Testis (tissue), 3 donors: Measurements from ENCODE around the gene RAMP1. TPM values are rescaled to one million over a fixed set of nuclear protein-coding genes. Genes with fewer than 3 reads are reported as not detected.
"Not testable (repeated sequence)": the region's sequence is repeated elsewhere in the genome, so short reads cannot be mapped to it uniquely, and the experiment has no call there.

ENCODE experiments used
- DNase-seq: peaks from one replicate; pipeline ENCODE4 v3.0.0-alpha.2; 2019
- H3K27ac ChIP-seq, 2 donors: fragments of 200-600 bp; sonication (generic); one replicate each; pipeline ENCODE4 v1.5.1; 2019
- H3K27me3 ChIP-seq: fragments of 200-600 bp; sonication (generic); one replicate; pipeline ENCODE4 v1.5.1; 2019
- H3K36me3 ChIP-seq: fragments of 200-600 bp; sonication (generic); one replicate; pipeline ENCODE4 v1.5.1; 2017; ENCODE audit warnings: low read depth; ENCODE audit errors: missing control alignments
- H3K4me1 ChIP-seq: fragments of 200-600 bp; sonication (generic); one replicate; pipeline ENCODE4 v1.5.1; 2019
- H3K4me3 ChIP-seq, 2 donors: fragments of 200-600 bp; sonication (generic); one replicate each; pipeline ENCODE4 v1.5.1; 2017 to 2019
- H3K9me3 ChIP-seq: fragments of 200-600 bp; sonication (generic); one replicate; pipeline ENCODE4 v1.5.1; 2017
- POLR2A ChIP-seq: fragments of 450-650 bp; IDR thresholded peaks from one replicate; pipeline ENCODE4 v1.6.1; 2017; ENCODE audit warnings: antibody characterized with exemption, mild to moderate bottlenecking, moderate library complexity
- WGBS, 2 donors: methylation state at CpG; one replicate each; pipeline ENCODE4 v1.1.5; 2018; 5-methylcytosine and 5-hydroxymethylcytosine counted together
- intact Hi-C: fragments of 100-400 bp; cut with DNase I; formaldehyde crosslinking; loops from one replicate; pipeline ENCODE4 v1.15.1; 2023; ENCODE audit warnings: low total_unique reads
- polyA plus RNA-seq: library from polyadenylated mRNA; stranded (reverse); fragments of 350-450 nt; fragmentation: Illumina TruSeq; extraction: RNeasy Lipid Tissue Mini Kit (QIAGEN cat#74804); gene quantifications from one replicate; pipeline ENCODE4 v1.2.3, GENCODE V29; 2014; ENCODE audit warnings: low read depth, low replicate concordance; ENCODE audit not compliant: insufficient read depth
- total RNA-seq, 2 donors: library from RNA; depleted of rRNA; stranded (reverse); fragments of >200 nt; gene quantifications; one replicate each; pipeline ENCODE4 v1.2.3, GENCODE V29; 2016
- TF ChIP-seq, protein P1 (sequence below), 3 experiments: fragments of 450-650 bp in 2 of 3; fragments of 200-600 bp in 1 of 3; sonication (generic) in 1 of 3; IDR thresholded peaks; one replicate each; pipeline ENCODE4 v1.5.1; 2016 to 2019; ENCODE audit warnings: antibody characterized with exemption in 3 of 3, mild to moderate bottlenecking in 2 of 3, moderate library complexity in 1 of 3

Gene RAMP1
- total and polyA plus RNA-seq, 3 donors from 2014 or later, result 8.9 to 14.3 (median 13.9) TPM

DNA sequence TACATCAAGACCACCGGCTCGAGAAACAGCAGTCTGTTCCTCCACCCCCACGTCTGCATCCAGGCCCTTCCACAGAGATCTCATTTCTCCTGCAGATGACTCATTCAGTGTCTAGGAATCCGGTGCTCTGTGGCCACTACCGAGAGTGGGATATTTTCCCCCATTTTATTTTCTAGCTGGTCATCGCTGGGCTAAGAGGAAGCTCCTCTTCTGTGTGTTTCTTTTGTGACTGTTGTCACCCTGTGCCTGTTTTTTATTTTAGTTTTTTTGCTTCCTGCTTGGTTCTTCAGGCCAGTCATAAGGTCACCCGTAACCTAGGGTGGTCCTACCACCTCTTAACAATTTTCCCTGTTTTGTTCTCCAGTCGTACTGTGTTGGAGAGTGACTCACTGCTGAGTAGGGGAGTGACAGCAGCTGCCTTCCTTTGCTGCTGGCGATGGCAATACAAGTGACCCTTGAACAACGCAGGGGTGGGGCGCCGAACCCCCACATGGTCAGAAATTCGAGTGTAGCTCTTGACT is 6.7 kb downstream of the RAMP1 start:
- TF ChIP-seq, protein P1, sequence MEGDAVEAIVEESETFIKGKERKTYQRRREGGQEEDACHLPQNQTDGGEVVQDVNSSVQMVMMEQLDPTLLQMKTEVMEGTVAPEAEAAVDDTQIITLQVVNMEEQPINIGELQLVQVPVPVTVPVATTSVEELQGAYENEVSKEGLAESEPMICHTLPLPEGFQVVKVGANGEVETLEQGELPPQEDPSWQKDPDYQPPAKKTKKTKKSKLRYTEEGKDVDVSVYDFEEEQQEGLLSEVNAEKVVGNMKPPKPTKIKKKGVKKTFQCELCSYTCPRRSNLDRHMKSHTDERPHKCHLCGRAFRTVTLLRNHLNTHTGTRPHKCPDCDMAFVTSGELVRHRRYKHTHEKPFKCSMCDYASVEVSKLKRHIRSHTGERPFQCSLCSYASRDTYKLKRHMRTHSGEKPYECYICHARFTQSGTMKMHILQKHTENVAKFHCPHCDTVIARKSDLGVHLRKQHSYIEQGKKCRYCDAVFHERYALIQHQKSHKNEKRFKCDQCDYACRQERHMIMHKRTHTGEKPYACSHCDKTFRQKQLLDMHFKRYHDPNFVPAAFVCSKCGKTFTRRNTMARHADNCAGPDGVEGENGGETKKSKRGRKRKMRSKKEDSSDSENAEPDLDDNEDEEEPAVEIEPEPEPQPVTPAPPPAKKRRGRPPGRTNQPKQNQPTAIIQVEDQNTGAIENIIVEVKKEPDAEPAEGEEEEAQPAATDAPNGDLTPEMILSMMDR (IDR thresholded peaks at IDR 0.05), result no peak
- TF ChIP-seq POLR2A, result no peak
- Histone ChIP-seq H3K9me3 (no peaks in the 10 kb centered on the region), H3K36me3 (no peaks in the 10 kb centered on the region), H3K27me3 (no peaks in the 10 kb centered on the region), H3K4me3 (no peak overlapping the region), H3K4me1 (no peaks in the 10 kb centered on the region), H3K27ac (no peak overlapping the region)
- intact Hi-C loops, result no loop called here
- DNase-seq, result no peak
- 76 to 82% methylated on average over 13 of the region's 13 CpGs for WGBS, 2 donors

DNA sequence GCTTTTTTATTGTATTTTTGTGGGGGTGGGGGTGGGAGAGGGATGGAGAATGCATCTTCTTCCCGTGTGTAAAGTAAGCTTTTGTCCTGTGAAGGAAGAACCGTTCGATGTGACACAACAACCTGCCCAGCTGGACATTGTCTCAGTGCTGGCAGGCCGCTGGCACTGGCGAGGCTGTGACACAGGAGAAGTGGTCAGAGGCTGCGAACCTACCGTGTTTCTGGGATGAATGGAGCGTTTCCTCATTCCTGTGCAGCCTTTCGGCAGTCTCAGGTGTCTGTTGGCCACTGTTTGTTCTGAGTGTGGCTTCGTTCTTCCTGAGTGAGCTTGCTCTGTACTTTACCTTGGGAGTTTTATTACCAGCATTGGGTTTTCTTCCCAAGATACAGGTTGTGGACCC is 8.0 kb downstream of the RAMP1 start:
- TF ChIP-seq, protein P1 (IDR thresholded peaks at IDR 0.05), result no peak
- TF ChIP-seq POLR2A, result no peak
- no peak overlapping the region for H3K27ac ChIP-seq
- DNase-seq, result no peak
- no peaks in the 10 kb centered on the region for H3K4me1 ChIP-seq
- H3K27me3 ChIP-seq, result no peaks in the 10 kb centered on the region
- intact Hi-C loops, result no loop called here
- no peaks in the 10 kb centered on the region for H3K36me3 ChIP-seq
- WGBS, 2 donors, result 95% methylated on average over 10 of the region's 10 CpGs
- no peaks in the 10 kb centered on the region for H3K9me3 ChIP-seq
- no peak overlapping the region for H3K4me3 ChIP-seq

- H3K9me3 ChIP-seq, H3K4me3 ChIP-seq, intact Hi-C loops, H3K27me3 ChIP-seq, H3K4me1 ChIP-seq, DNase-seq, H3K27ac ChIP-seq, H3K36me3 ChIP-seq: not testable (repeated sequence)
- WGBS, 2 donors, result 90 to 91% methylated on average over 4 of the region's 4 CpGs
Observed at GRCh38 chr2:237868074-237868473, 8.7 kb downstream of the RAMP1 start.

DNA sequence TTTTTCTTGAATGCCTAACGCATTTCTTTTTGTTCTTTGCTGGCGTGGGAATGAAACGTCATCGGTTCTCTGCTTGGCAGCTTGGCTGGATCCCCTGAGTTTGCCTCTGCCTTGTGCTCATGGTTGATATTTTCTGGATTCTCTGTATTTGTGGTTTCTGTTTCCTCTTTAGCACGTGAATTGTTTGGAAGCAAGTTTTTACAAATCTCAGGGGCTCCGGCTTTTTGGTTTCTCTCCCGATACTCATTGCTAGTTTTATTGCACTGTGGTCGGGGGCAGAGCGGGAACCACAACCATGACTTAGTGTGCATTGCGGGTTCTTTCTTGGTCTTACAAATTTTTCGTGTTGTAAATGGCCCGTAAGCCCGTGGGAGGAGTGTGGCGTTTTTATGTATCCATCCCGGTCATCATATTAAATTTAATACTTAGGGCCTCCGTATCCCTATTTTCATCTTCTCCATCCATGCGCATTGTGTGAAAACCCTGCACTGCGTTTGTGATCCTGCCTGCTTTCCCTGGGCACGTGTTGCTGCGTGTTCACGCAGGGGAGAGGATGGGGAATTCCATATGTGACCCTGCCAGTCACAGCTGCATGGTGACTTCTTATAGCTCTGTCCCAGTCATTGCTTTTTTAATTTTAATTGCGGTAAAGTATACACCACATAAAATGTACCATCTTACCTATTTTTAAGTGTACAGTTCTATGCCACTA is 9.4 kb downstream of the RAMP1 start:
- H3K4me1 ChIP-seq, result peaks cover 9% of the 10 kb centered on the region
- 78 to 79% methylated on average over 22 of the region's 22 CpGs for WGBS, 2 donors
- no peak overlapping the region for H3K4me3 ChIP-seq
- DNase-seq, result no peak
- no peaks in the 10 kb centered on the region for H3K36me3 ChIP-seq
- intact Hi-C loops, result no loop called here
- no peaks in the 10 kb centered on the region for H3K27me3 ChIP-seq
- no peak overlapping the region for H3K27ac ChIP-seq
- no peaks in the 10 kb centered on the region for H3K9me3 ChIP-seq
- TF ChIP-seq POLR2A, result no peak
- TF ChIP-seq, protein P1 (IDR thresholded peaks at IDR 0.05), result no peak

GRCh38 chr2:237869343-237870102 is 10.1 kb downstream of the RAMP1 start:
- no peaks in the 10 kb centered on the region for H3K36me3 ChIP-seq
- intact Hi-C loops, result no loop called here
- 89 to 96% methylated on average over 21 of the region's 21 CpGs for WGBS, 2 donors
- no peaks in the 10 kb centered on the region for H3K27me3 ChIP-seq
- no peak for DNase-seq
- H3K4me1 ChIP-seq, result peaks cover 14% of the 10 kb centered on the region
- H3K4me3 ChIP-seq, result no peak overlapping the region
- no peaks in the 10 kb centered on the region for H3K9me3 ChIP-seq
- H3K27ac ChIP-seq, result no peak overlapping the region
- TF ChIP-seq, protein P1 (IDR thresholded peaks at IDR 0.05), result no peak
- TF ChIP-seq POLR2A, result no peak
